HCEC 1CT (cell line): ENCODE data around the gene SORCS2.

ENCODE experiments used
- DNase-seq: peaks from one replicate; pipeline ENCODE4 v3.0.0-alpha.2; 2017

SORCS2 gene

GRCh38 chr4:7745301-7745885 lies 553.1 kb downstream of the SORCS2 start:
- DNase-seq = no peak

- DNase-seq = no peak
Observed at GRCh38 chr4:7746351-7747061, 554.2 kb downstream of the SORCS2 start.

DNA sequence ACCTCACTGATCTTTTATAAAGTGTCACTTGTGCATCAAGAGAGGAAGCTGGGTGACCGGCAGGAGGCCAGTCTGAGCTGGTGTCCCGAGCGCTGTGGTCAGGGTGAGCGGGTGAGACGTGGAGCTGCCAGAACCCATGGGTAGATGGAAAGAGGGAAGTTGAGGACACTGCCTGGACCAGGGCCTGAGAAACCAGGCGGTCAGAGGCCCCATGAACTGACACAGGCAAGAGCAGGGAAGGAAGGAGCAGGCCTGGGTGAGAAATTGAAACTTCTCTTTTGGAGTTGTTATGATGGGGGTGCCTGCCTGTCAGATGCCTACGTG lies 554.7 kb downstream of the SORCS2 start:
- DNase-seq = no peak

GRCh38 chr4:7747566-7747965 lies 555.2 kb downstream of the SORCS2 start:
- DNase-seq = no peak

DNA sequence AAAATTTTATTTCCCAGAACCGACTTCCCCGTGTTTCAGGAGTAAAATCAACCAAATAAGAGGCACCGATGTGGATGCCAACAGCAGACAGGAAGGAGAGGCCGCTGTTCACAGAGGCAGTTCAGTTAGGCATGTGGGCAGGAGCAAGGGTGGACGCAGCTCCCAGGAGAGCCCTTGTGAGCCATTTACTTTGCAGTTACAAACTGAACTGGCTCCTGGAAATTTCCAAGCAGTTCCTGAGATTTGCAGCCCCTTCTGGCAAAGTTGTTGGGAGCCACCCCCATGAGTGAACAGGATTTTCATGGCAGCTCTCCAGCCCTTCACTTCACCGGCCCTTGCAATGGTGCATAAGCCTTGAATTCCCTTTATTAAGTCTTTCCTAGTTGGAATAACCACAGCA lies 558.2 kb downstream of the SORCS2 start:
- no peak for DNase-seq

GRCh38 chr4:7750972-7751371 lies 558.6 kb downstream of the SORCS2 start:
- DNase-seq = no peak

GRCh38 chr4:7752649-7753048 lies 560.3 kb downstream of the SORCS2 start:
- no peak for DNase-seq

DNA sequence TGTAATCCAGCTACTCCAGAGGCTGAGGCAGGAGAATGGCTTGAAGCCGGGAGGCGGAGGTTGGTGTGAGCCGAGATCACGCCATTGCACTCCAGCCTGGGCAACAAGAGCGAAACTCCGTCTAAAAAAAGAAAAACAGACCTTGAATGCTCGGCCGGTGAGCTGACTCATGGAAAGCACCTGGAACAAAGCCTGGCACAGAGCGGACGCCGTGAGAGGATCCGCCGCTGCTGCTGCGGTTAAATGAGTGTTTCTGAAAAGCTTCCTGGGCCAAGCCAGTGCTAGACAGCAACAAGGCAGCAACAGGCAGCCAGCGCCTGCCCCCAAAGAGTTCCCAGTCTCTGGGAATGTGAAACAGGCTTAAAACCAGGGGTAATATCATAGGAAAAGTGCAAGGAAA lies 560.9 kb downstream of the SORCS2 start:
- DNase-seq = no peak

DNA sequence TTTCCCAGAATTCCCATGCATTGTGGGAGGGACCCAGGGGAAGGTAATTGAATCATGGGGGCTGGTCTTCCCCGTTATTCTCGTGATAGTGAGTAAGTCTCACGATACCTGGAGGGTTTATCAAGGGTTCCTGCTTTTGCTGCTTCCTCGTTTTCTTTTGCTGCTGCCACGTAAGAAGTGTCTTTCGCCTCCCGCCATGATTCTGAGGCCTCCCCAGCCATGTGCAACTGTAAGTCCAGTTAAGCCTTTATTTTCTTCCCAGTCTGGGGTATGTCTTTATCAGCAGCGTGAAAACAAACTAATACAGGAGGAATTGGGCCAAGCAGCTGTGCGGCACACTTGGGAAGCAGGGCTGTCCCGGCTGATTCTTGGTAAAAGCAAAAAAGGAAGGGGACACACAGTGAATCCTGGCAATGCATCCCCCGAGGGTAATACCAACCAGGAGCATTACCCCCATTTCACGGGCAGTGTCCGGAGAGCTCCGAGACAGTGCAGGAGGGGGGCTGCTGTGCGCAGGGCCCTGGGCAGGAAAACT lies 561.7 kb downstream of the SORCS2 start:
- DNase-seq = no peak

- no peak for DNase-seq
Observed at GRCh38 chr4:7754565-7755262, 562.4 kb downstream of the SORCS2 start.

GRCh38 chr4:7755561-7755960 lies 563.2 kb downstream of the SORCS2 start:
- DNase-seq = no peak

- DNase-seq = no peak
Observed at GRCh38 chr4:7756071-7756470, 563.7 kb downstream of the SORCS2 start.

- DNase-seq = no peak
Observed at GRCh38 chr4:7756561-7757355, 564.4 kb downstream of the SORCS2 start.

DNA sequence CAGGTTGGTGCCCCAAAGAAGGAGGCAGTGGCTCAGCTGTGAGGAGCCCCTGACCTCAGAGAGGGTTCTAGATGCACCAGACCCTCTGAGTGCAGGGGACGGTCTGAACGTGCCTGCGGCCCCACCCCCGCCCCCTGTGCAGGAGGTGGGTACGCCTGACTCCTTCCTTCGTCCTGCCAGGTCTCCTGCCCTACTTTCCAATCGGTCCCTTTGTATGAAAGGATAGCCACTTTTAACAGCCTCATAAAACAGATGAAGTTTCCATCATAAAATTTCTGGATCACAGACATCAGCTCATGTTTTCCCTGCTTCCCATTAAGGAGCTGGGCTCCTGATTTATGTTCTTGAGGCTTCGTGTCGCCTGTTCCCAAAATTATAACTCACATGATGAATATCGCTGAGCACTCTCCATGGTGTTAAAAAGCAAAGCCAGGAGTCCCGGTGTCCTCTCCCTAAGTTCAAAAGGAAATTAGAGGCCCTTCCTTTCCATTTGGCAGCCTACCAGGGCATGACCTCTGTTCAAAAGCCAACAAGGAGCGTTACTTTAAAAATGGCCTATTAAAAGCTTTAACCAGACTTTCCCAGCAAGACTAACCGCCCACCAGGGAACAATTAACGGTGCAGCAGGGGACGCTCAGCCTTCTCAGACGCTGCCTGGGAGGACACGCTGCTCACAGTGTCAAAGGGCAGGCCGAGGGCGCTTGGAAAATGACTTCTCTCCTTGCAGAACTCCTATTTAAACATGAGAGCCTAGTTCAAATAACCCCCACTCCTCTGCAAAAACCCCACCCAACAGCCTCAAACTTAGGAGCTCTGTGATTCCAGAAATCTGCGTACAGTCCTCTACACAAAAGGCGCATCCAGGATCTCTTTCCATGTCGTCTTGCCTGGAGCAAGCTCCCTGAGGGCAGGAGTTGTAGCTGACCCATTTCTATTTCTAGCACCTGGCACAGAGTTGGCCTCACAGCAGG lies 565.4 kb downstream of the SORCS2 start:
- no peak for DNase-seq

DNA sequence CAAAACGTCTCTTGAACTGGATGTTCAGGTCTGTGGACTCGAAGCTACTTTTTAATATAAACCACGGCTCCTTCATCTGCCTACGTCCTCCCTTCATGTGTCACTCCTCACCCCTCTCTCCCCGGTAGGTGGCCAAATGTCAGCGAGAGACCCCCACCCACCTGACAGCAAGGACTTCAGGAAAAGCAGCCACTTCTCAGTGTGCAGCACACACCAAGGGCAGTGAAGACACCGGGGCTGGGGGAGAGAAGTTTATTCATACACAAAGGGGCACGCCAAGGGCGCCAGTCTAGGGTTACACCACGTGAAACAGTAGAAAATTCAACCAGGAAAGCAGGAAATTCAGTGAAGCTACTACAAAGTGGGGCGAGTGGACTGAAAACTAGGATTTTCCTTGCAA lies 566.1 kb downstream of the SORCS2 start:
- no peak for DNase-seq

DNA sequence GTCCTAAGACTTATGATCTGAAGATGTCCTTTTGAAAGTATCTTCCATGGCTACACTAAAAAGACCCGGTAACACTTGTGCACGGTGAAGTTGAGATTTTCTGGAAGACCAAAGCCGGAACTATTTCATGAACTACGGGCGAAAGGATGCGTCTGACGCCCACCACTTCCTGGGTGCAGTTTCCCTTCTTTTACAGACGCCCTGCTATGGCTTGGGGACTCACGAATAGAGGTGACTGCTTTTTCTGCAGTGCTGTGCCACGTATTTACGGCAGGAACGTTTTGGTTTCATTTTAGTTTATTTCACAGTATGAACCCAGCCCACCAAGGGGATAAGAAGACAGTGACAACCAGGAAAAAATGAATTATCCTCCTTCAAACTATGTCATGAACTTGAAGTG lies 566.9 kb downstream of the SORCS2 start:
- DNase-seq = no peak

DNA sequence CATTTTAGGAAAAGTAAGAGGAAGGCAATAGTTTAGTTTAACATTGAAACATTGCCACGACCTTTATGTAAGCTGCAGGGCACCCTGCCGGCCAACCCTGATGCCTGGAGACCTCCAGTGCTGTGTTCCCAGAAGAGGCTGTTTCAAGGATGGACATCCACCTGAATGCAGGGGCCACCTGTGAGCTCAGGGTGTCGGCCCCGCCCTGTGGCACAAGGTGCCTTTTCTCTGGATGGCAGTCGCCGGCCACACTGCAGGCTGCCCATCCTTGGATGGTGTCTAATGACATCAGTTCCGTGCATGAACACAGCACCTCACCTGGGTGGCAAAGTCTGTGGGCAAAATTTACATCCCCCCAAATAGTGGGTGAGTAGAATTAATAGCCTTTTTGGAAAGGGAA lies 567.3 kb downstream of the SORCS2 start:
- no peak for DNase-seq

DNA sequence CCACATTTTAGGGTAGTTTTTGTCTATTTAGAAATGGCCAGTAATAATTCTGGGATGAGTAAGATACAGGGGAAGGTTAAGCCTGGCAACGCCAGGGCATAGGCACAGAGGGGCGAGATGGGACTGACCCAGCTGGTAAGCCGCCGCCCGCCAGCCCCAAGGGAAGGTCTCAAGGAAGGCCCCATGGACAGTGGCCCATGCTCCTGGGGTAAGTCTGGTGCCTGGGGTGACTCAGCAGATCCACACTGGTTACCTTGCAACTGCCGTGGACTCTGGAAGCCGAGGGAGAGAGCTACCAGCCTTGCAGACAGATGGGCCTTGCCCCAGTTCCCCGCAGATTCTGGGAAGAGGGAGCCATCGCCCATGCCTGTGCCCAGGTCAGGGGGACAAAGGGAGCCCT lies 567.9 kb downstream of the SORCS2 start:
- DNase-seq = no peak

DNA sequence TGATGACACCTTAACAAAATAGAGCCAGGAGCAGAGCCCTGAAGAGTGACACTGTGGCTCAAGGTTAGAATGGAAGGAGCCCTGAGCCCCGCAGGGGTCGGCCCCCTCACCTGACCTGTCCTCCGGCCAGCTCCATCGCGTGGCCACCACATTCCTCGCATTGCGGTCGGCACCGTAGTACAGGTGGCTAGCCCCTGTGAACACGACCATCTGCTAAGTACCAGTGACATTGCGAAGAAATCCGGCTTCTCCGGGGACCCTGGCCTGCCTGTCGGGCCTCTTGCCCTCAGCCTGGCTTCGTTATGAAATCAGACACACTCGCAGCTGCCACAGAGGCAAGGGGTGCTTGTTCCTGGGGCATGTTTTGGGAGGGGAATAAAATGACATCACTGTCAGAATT lies 568.4 kb downstream of the SORCS2 start:
- no peak for DNase-seq

- DNase-seq = no peak
Observed at GRCh38 chr4:7761312-7761711, 569.0 kb downstream of the SORCS2 start.

DNA sequence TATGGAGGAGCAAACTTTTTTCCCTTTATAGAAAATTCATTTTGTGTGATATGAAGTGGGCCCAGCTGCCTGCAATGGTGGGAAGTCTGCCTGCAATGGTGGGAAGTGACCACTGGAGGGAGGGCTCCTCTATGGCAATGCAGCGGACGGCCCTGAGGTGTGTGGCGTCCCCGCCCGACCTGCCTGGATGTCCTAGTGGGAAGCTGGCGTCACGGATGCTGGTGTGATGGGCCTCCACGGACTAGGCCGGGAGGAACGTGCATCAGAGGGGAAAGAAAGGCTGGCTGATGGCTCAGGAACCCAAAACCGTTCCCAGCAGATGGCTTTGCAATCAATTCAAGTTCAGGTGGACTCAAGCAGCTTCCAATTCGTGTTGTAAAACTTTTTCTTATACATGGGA lies 569.4 kb downstream of the SORCS2 start:
- peak; percentile 11 for DNase-seq

GRCh38 chr4:7762376-7763030 lies 570.2 kb downstream of the SORCS2 start:
- DNase-seq = no peak
